ENCODE measurements around the gene MYO9B. TPM values are rescaled to one million over a fixed set of nuclear protein-coding genes. Genes with fewer than 3 reads are reported as not detected.

Gene MYO9B
- total and polyA plus RNA-seq, 2 experiments from 2014 or later, result 29.9 to 32.4 TPM

- no peak overlapping the region for H3K27ac ChIP-seq
- H3K27me3 ChIP-seq, result no peaks in the 10 kb centered on the region
- H3K4me3 ChIP-seq, result no peak overlapping the region
- H3K9me3 ChIP-seq (ENCODE audit: low read depth), result no peaks in the 10 kb centered on the region
- no peaks in the 10 kb centered on the region for H3K4me1 ChIP-seq (ENCODE audit: insufficient read depth)
- TF ChIP-seq EZH2phosphoT487 (IDR thresholded peaks at IDR 0.05; ENCODE audit: low read depth, severe bottlenecking, unreplicated experiment) (no peak), EZH2 (IDR thresholded peaks at IDR 0.05; ENCODE audit: borderline replicate concordance) (no peak), CTCF (IDR thresholded peaks at IDR 0.05; ENCODE audit: poor library complexity) (no peak)
- no peaks in the 10 kb centered on the region for H3K9me2 ChIP-seq (replicated peaks; ENCODE audit: insufficient read depth)
- WGBS (ENCODE audit: low lambda C conversion rate, missing lambda C conversion rate), result 96% methylated on average over 9 of the region's 9 CpGs
- no peak overlapping the region for H3K4me2 ChIP-seq
- H2AFZ ChIP-seq, result no peak overlapping the region
- H3K79me2 ChIP-seq, result no peaks in the 10 kb centered on the region
- DNase-seq (ENCODE audit: low spot score), result no peak
- no peaks in the 10 kb centered on the region for H4K20me1 ChIP-seq (ENCODE audit: insufficient read depth, poor library complexity, severe bottlenecking)
- no peaks in the 10 kb centered on the region for H3K36me3 ChIP-seq (replicated peaks; ENCODE audit: insufficient read depth, low read depth)
These were observed 183.7 kb downstream of the MYO9B start for GRCh38 chr19:17259118-17259780.

- Histone ChIP-seq H3K36me3 (replicated peaks; ENCODE audit: insufficient read depth, low read depth) (no peaks in the 10 kb centered on the region), H3K27me3 (no peaks in the 10 kb centered on the region), H3K4me2 (no peak overlapping the region), H3K27ac (no peak overlapping the region), H2AFZ (no peak overlapping the region), H3K9me2 (replicated peaks; ENCODE audit: insufficient read depth) (no peaks in the 10 kb centered on the region), H4K20me1 (ENCODE audit: insufficient read depth, poor library complexity, severe bottlenecking) (no peaks in the 10 kb centered on the region), H3K79me2 (no peaks in the 10 kb centered on the region), H3K4me3 (no peak overlapping the region), H3K4me1 (ENCODE audit: insufficient read depth) (no peaks in the 10 kb centered on the region), H3K9me3 (ENCODE audit: low read depth) (no peaks in the 10 kb centered on the region)
- no peak for TF ChIP-seq EZH2phosphoT487 (IDR thresholded peaks at IDR 0.05; ENCODE audit: low read depth, severe bottlenecking, unreplicated experiment)
- TF ChIP-seq EZH2 (IDR thresholded peaks at IDR 0.05; ENCODE audit: borderline replicate concordance), result no peak
- no peak for TF ChIP-seq CTCF (IDR thresholded peaks at IDR 0.05; ENCODE audit: poor library complexity)
- 56% methylated on average over 1 of the region's 1 CpG for WGBS (ENCODE audit: low lambda C conversion rate, missing lambda C conversion rate)
- DNase-seq (ENCODE audit: low spot score), result no peak
These were observed 184.4 kb downstream of the MYO9B start for GRCh38 chr19:17259934-17260333.

GRCh38 chr19:17260842-17261325, 185.3 kb downstream of the MYO9B start:
- DNase-seq (ENCODE audit: low spot score), result peak; percentile 86
- no peaks in the 10 kb centered on the region for H3K9me2 ChIP-seq (replicated peaks; ENCODE audit: insufficient read depth)
- no peaks in the 10 kb centered on the region for H3K79me2 ChIP-seq
- no peak for TF ChIP-seq EZH2phosphoT487 (IDR thresholded peaks at IDR 0.05; ENCODE audit: low read depth, severe bottlenecking, unreplicated experiment)
- peak; percentile 87 for TF ChIP-seq CTCF (IDR thresholded peaks at IDR 0.05; ENCODE audit: poor library complexity)
- no peak for TF ChIP-seq EZH2 (IDR thresholded peaks at IDR 0.05; ENCODE audit: borderline replicate concordance)
- no peaks in the 10 kb centered on the region for H3K4me1 ChIP-seq (ENCODE audit: insufficient read depth)
- H3K36me3 ChIP-seq (replicated peaks; ENCODE audit: insufficient read depth, low read depth), result no peaks in the 10 kb centered on the region
- no peak overlapping the region for H3K27ac ChIP-seq
- no peaks in the 10 kb centered on the region for H3K9me3 ChIP-seq (ENCODE audit: low read depth)
- no peaks in the 10 kb centered on the region for H3K27me3 ChIP-seq
- WGBS (ENCODE audit: low lambda C conversion rate, missing lambda C conversion rate), result 25% methylated on average over 15 of the region's 15 CpGs
- no peak overlapping the region for H3K4me2 ChIP-seq
- H4K20me1 ChIP-seq (ENCODE audit: insufficient read depth, poor library complexity, severe bottlenecking), result no peaks in the 10 kb centered on the region
- H3K4me3 ChIP-seq, result no peak overlapping the region
- H2AFZ ChIP-seq, result no peak overlapping the region

All from hepatocyte (in vitro differentiated cells).